Amygdala (tissue), 56 donors: Measurements from ENCODE around the gene RICTOR.
"Not testable (repeated sequence)": the region's sequence is repeated elsewhere in the genome, so short reads cannot be mapped to it uniquely, and the experiment has no call there.

Experiments used
- DNase-seq, 56 donors: peaks; one replicate each; lab custom pipeline; 2025; lab: John Stamatoyannopoulos, UW

The RICTOR gene

GRCh38 chr5:39058178-39058921 is 15.8 kb downstream of the RICTOR start:
- DNase-seq, result no peak

- DNase-seq, result no peak
Observed at GRCh38 chr5:39057734-39058133, 16.5 kb downstream of the RICTOR start.

GRCh38 chr5:39055768-39056398 is 18.3 kb downstream of the RICTOR start:
- no peak for DNase-seq

GRCh38 chr5:39055027-39055767 is 19.0 kb downstream of the RICTOR start:
- DNase-seq, result no peak

GRCh38 chr5:39053189-39053588 is 21.0 kb downstream of the RICTOR start:
- no peak for DNase-seq

GRCh38 chr5:39052141-39052540 is 22.1 kb downstream of the RICTOR start:
- no peak for DNase-seq

- DNase-seq, result no peak
Observed at GRCh38 chr5:39049315-39049714, 24.9 kb downstream of the RICTOR start.

GRCh38 chr5:39040875-39041274 is 33.3 kb downstream of the RICTOR start:
- DNase-seq, result peak in 2 of 56 donors; percentile 2 to 20

GRCh38 chr5:39034493-39034892 is 39.7 kb downstream of the RICTOR start:
- not testable (repeated sequence) for DNase-seq

GRCh38 chr5:39031041-39031440 is 43.2 kb downstream of the RICTOR start:
- no peak for DNase-seq

GRCh38 chr5:39025456-39025855 is 48.7 kb downstream of the RICTOR start:
- no peak for DNase-seq

GRCh38 chr5:39024884-39025283 is 49.3 kb downstream of the RICTOR start:
- no peak for DNase-seq

GRCh38 chr5:39024005-39024404 is 50.2 kb downstream of the RICTOR start:
- peak in 7 of 56 donors; percentile 3 to 28 (median 11) for DNase-seq

- DNase-seq, result no peak
Observed at GRCh38 chr5:39023121-39023520, 51.1 kb downstream of the RICTOR start.

GRCh38 chr5:39022151-39022550 is 52.0 kb downstream of the RICTOR start:
- DNase-seq, result no peak

- DNase-seq, result no peak
Observed at GRCh38 chr5:39021413-39021812, 52.8 kb downstream of the RICTOR start.

GRCh38 chr5:39020458-39020857 is 53.7 kb downstream of the RICTOR start:
- no peak for DNase-seq

- DNase-seq, result no peak
Observed at GRCh38 chr5:39019254-39019653, 54.9 kb downstream of the RICTOR start.

- DNase-seq, result no peak
Observed at GRCh38 chr5:39017504-39017903, 56.7 kb downstream of the RICTOR start.

- no peak for DNase-seq
Observed at GRCh38 chr5:39016587-39017275, 57.5 kb downstream of the RICTOR start.
